Measurements from ENCODE around the gene DIP2C. TPM values are rescaled to one million over a fixed set of nuclear protein-coding genes. Genes with fewer than 3 reads are reported as not detected.

DIP2C gene
- polyA plus RNA-seq, 3 donors, result 0.11 TPM; not detected in 2

DNA sequence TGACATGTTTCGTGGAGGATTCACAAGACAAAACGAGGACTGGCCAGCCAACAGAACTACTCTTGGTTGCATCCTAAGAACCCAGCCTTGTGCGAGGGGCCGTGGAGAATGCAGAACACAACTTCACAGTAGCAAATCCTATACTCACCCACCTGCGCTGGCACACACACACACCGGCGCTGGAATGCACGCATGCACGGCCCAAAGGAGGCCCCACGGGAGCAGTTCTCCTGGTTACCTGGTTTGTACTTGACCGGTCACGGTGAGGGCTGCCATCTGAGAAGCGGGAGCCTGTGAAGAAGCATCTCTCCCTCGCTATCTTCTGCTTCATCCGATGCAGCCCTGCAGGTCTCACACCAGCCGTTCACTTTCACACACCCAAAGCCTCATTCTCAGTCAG, 416.4 kb downstream of the DIP2C start:
- Histone ChIP-seq H3K27ac (ENCODE audit: low read depth in 1 of 2, low read length in 2 of 2) (no peak overlapping the region), H4K20me1 (ENCODE audit: insufficient read depth, low read length) (no peaks in the 10 kb centered on the region), H2AFZ (ENCODE audit: insufficient read depth, low read depth, low read length, poor library complexity, severe bottlenecking) (no peak overlapping the region), H3K9me3 (replicated peaks in 1 of 2; ENCODE audit: control insufficient read depth in 1 of 2, insufficient read depth in 1 of 2, low read length in 2 of 2) (no peaks in the 10 kb centered on the region), H3K9ac (ENCODE audit: insufficient read depth, low read length, poor library complexity, severe bottlenecking) (no peak overlapping the region), H3K79me2 (ENCODE audit: insufficient read depth, low read length) (no peaks in the 10 kb centered on the region), H3K4me3 (replicated peaks in 1 of 3; ENCODE audit: low read depth in 2 of 3, low read length in 3 of 3) (no peak overlapping the region), H3K4me2 (replicated peaks; ENCODE audit: extremely low read depth, low read length, poor library complexity, severe bottlenecking) (no peak overlapping the region), H3K36me3 (replicated peaks in 1 of 2; ENCODE audit: control insufficient read depth in 1 of 2, insufficient read depth in 2 of 2, low read length in 2 of 2) (no peaks in the 10 kb centered on the region), H3K27me3 (ENCODE audit: control insufficient read depth in 2 of 2, insufficient read depth in 2 of 2, low read length in 2 of 2) (no peaks in the 10 kb centered on the region), H3K4me1 (ENCODE audit: control insufficient read depth in 1 of 2, insufficient read depth in 2 of 2, low read length in 2 of 2) (no peaks in the 10 kb centered on the region)
- Mint-ChIP-seq H3K27me3 (ENCODE audit: low read depth in 3 of 3) (peaks cover 4 to 10% (median 5%) of the 10 kb centered on the region in 3 donors), H3K36me3 (no peaks in the 10 kb centered on the region), H3K4me1 (no peaks in the 10 kb centered on the region), H3K9me3 (peaks cover 0 to 3% (median 0%) of the 10 kb centered on the region in 7 donors), H3K27ac (no peak overlapping the region), H3K4me3 (no peak overlapping the region)
- no peak for DNase-seq
- TF ChIP-seq, protein P1, sequence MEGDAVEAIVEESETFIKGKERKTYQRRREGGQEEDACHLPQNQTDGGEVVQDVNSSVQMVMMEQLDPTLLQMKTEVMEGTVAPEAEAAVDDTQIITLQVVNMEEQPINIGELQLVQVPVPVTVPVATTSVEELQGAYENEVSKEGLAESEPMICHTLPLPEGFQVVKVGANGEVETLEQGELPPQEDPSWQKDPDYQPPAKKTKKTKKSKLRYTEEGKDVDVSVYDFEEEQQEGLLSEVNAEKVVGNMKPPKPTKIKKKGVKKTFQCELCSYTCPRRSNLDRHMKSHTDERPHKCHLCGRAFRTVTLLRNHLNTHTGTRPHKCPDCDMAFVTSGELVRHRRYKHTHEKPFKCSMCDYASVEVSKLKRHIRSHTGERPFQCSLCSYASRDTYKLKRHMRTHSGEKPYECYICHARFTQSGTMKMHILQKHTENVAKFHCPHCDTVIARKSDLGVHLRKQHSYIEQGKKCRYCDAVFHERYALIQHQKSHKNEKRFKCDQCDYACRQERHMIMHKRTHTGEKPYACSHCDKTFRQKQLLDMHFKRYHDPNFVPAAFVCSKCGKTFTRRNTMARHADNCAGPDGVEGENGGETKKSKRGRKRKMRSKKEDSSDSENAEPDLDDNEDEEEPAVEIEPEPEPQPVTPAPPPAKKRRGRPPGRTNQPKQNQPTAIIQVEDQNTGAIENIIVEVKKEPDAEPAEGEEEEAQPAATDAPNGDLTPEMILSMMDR (IDR thresholded peaks at IDR 0.05), result no peak
- intact Hi-C loops (cut with micrococcal nuclease), result no loop called here
- WGBS (ENCODE audit: insufficient coverage), result 97% methylated on average over 12 of the region's 16 CpGs

DNA sequence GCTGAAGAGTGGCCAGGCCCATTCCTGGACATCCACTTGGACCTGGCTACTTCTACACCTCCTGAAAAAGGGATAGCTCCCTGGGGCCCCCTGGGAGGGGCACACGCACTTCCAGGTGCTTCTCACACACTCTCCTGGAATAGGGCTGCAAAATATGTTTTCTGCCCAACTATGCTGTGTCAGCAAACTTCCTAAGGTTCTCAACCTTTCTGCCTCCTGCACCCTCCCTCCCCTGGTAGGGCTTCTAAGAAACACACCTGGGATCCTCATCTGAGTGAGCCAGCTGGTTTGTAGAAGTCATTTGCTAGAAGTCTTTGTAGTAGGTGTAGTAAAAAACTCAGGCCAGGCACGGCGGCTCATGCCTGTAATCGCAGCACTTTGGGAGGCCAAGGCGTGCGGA, 417.7 kb downstream of the DIP2C start:
- H3K4me1 ChIP-seq (ENCODE audit: control insufficient read depth in 1 of 2, insufficient read depth in 2 of 2, low read length in 2 of 2), result no peaks in the 10 kb centered on the region
- no peaks in the 10 kb centered on the region for H3K36me3 ChIP-seq (replicated peaks in 1 of 2; ENCODE audit: control insufficient read depth in 1 of 2, insufficient read depth in 2 of 2, low read length in 2 of 2)
- no peak for DNase-seq
- H3K9ac ChIP-seq (ENCODE audit: insufficient read depth, low read length, poor library complexity, severe bottlenecking), result no peak overlapping the region
- H3K79me2 ChIP-seq (ENCODE audit: insufficient read depth, low read length), result no peaks in the 10 kb centered on the region
- no peaks in the 10 kb centered on the region for H3K27me3 ChIP-seq (ENCODE audit: control insufficient read depth in 2 of 2, insufficient read depth in 2 of 2, low read length in 2 of 2)
- no peaks in the 10 kb centered on the region for H3K36me3 Mint-ChIP-seq
- TF ChIP-seq, protein P1 (IDR thresholded peaks at IDR 0.05), result no peak
- no peak overlapping the region for H2AFZ ChIP-seq (ENCODE audit: insufficient read depth, low read depth, low read length, poor library complexity, severe bottlenecking)
- peaks cover 0 to 3% (median 0%) of the 10 kb centered on the region in 7 donors for H3K9me3 Mint-ChIP-seq
- 100% methylated on average over 1 of the region's 6 CpGs for WGBS (ENCODE audit: insufficient coverage)
- H3K9me3 ChIP-seq (replicated peaks in 1 of 2; ENCODE audit: control insufficient read depth in 1 of 2, insufficient read depth in 1 of 2, low read length in 2 of 2), result no peaks in the 10 kb centered on the region
- H3K27me3 Mint-ChIP-seq (ENCODE audit: low read depth in 3 of 3), result peaks cover 2 to 5% (median 5%) of the 10 kb centered on the region in 3 donors
- H3K27ac ChIP-seq (ENCODE audit: low read depth in 1 of 2, low read length in 2 of 2), result no peak overlapping the region
- H3K27ac Mint-ChIP-seq, result peak overlapping the region in 1 of 7 donors; percentile 47
- peaks cover 3% of the 10 kb centered on the region for H3K4me1 Mint-ChIP-seq
- H3K4me3 ChIP-seq (replicated peaks in 1 of 3; ENCODE audit: low read depth in 2 of 3, low read length in 3 of 3), result no peak overlapping the region
- no peak overlapping the region for H3K4me2 ChIP-seq (replicated peaks; ENCODE audit: extremely low read depth, low read length, poor library complexity, severe bottlenecking)
- H3K4me3 Mint-ChIP-seq, result no peak overlapping the region
- intact Hi-C loops (cut with micrococcal nuclease), result no loop called here
- H4K20me1 ChIP-seq (ENCODE audit: insufficient read depth, low read length), result no peaks in the 10 kb centered on the region

Data from CD14-positive monocyte (primary cell).